Stromal cell of bone marrow (primary cell): Measurements from ENCODE around the gene RFTN1.
A peak's percentile ranks its signal among the peaks of the same experiment; 100 is the strongest.

Source experiments
- DNase-seq: peaks from one replicate; pipeline ENCODE4 v3.0.0-alpha.2; 2012; ENCODE audit warnings: low read depth

The RFTN1 gene

GRCh38 chr3:16406579-16406978 is 106.9 kb downstream of the RFTN1 start:
- DNase-seq = no peak

GRCh38 chr3:16406166-16406565 is 107.3 kb downstream of the RFTN1 start:
- no peak for DNase-seq

- DNase-seq = no peak
These were observed 109.1 kb downstream of the RFTN1 start for GRCh38 chr3:16404349-16404895.

- DNase-seq = peak; percentile 45
These were observed 111.0 kb downstream of the RFTN1 start for GRCh38 chr3:16402451-16402850.

- DNase-seq = no peak
These were observed 112.2 kb downstream of the RFTN1 start for GRCh38 chr3:16401273-16401672.

- DNase-seq = no peak
These were observed 113.2 kb downstream of the RFTN1 start for GRCh38 chr3:16400106-16400931.

- peak; percentile 57 for DNase-seq
These were observed 114.0 kb downstream of the RFTN1 start for GRCh38 chr3:16399473-16399872.

- DNase-seq = no peak
These were observed 114.9 kb downstream of the RFTN1 start for GRCh38 chr3:16398648-16399047.

- no peak for DNase-seq
These were observed 117.3 kb downstream of the RFTN1 start for GRCh38 chr3:16396202-16396601.

- DNase-seq = no peak
These were observed 118.3 kb downstream of the RFTN1 start for GRCh38 chr3:16395212-16395611.

- no peak for DNase-seq
These were observed 118.9 kb downstream of the RFTN1 start for GRCh38 chr3:16394639-16395038.

- no peak for DNase-seq
These were observed 120.8 kb downstream of the RFTN1 start for GRCh38 chr3:16392717-16393116.

GRCh38 chr3:16392065-16392464 is 121.4 kb downstream of the RFTN1 start:
- no peak for DNase-seq

- peak; percentile 25 for DNase-seq
These were observed 122.9 kb downstream of the RFTN1 start for GRCh38 chr3:16390581-16390980.

- peak; percentile 57 for DNase-seq
These were observed 124.6 kb downstream of the RFTN1 start for GRCh38 chr3:16388850-16389441.

GRCh38 chr3:16386561-16386960 is 126.9 kb downstream of the RFTN1 start:
- DNase-seq = no peak

GRCh38 chr3:16385151-16385550 is 128.3 kb downstream of the RFTN1 start:
- DNase-seq = no peak

- no peak for DNase-seq
These were observed 129.6 kb downstream of the RFTN1 start for GRCh38 chr3:16383864-16384263.

GRCh38 chr3:16382845-16383244 is 130.7 kb downstream of the RFTN1 start:
- DNase-seq = no peak

GRCh38 chr3:16381426-16381825 is 132.1 kb downstream of the RFTN1 start:
- DNase-seq = no peak

GRCh38 chr3:16380421-16380820 is 133.1 kb downstream of the RFTN1 start:
- no peak for DNase-seq

- DNase-seq = no peak
These were observed 133.7 kb downstream of the RFTN1 start for GRCh38 chr3:16379838-16380237.

GRCh38 chr3:16378920-16379319 is 134.6 kb downstream of the RFTN1 start:
- DNase-seq = peak; percentile 25
